GM23338 (cell line): ENCODE results near the gene FREY1. TPM values are rescaled to one million over a fixed set of nuclear protein-coding genes. Genes with fewer than 3 reads are reported as not detected.

ENCODE experiments used
- ATAC-seq: fragments of 200-7000 bp; cut with Tn5 transposase; 3 replicates; pipeline ENCODE4 v1.9.1; 2020
- DNase-seq: peaks from one replicate; pipeline ENCODE4 v3.0.0-alpha.2; 2015; ENCODE audit warnings: low spot score
- H2AFZ ChIP-seq: fragments of 200-600 bp; sonication (generic); 2 replicates; pipeline ENCODE4 v1.8.0; 2016; ENCODE audit warnings: antibody characterized with exemption, mild to moderate bottlenecking, moderate library complexity
- H3F3A ChIP-seq: fragments of 200-600 bp; sonication (generic); replicated peaks from 2 replicates; pipeline ENCODE4 v1.8.0; 2017; ENCODE audit warnings: antibody characterized with exemption, mixed run types, low read depth
- H3K27ac ChIP-seq: fragments of 200-600 bp; sonication (generic); 2 replicates; pipeline ENCODE4 v1.6.1; 2016; ENCODE audit warnings: low read depth
- H3K27me3 ChIP-seq: fragments of 200-600 bp; sonication (generic); 2 replicates; pipeline ENCODE4 v1.8.0; 2016; ENCODE audit warnings: mild to moderate bottlenecking, mixed run types, moderate library complexity; ENCODE audit not compliant: insufficient read depth
- H3K36me3 ChIP-seq: fragments of 200-600 bp; sonication (generic); 2 replicates; pipeline ENCODE4 v1.8.0; 2016; ENCODE audit warnings: mild to moderate bottlenecking; ENCODE audit not compliant: insufficient read depth
- H3K4me1 ChIP-seq: fragments of 200-600 bp; sonication (generic); 2 replicates; pipeline ENCODE4 v1.8.0; 2016; ENCODE audit warnings: mild to moderate bottlenecking, moderate library complexity; ENCODE audit not compliant: insufficient read depth
- H3K4me2 ChIP-seq: fragments of 200-600 bp; sonication (generic); 2 replicates; pipeline ENCODE4 v1.7.1; 2017; ENCODE audit warnings: mixed run types
- H3K4me3 ChIP-seq: fragments of 200-600 bp; sonication (generic); 2 replicates; pipeline ENCODE4 v1.6.1; 2016; ENCODE audit warnings: mixed run types
- H3K79me2 ChIP-seq: fragments of 200-600 bp; sonication (generic); replicated peaks from 2 replicates; pipeline ENCODE4 v1.8.0; 2017; ENCODE audit warnings: mild to moderate bottlenecking; ENCODE audit not compliant: insufficient read depth
- H3K9me2 ChIP-seq: fragments of 200-600 bp; sonication (generic); 2 replicates; pipeline ENCODE4 v1.8.0; 2017; ENCODE audit not compliant: insufficient read depth
- H4K20me1 ChIP-seq: fragments of 200-600 bp; sonication (generic); replicated peaks from 2 replicates; pipeline ENCODE4 v1.8.0; 2017; ENCODE audit warnings: mild to moderate bottlenecking; ENCODE audit not compliant: insufficient read depth
- H3K27ac Mint-ChIP-seq: 2 replicates; pipeline ENCODE4 v1.8.0; 2020; ENCODE audit warnings: inconsistent platforms, mild to moderate bottlenecking, moderate library complexity, mixed read lengths
- H3K27me3 Mint-ChIP-seq: 3 replicates; pipeline ENCODE4 v1.8.0; 2022; ENCODE audit warnings: low read depth, mild to moderate bottlenecking, moderate library complexity, mixed read lengths, inconsistent platforms; ENCODE audit not compliant: insufficient read depth, poor library complexity
- H3K36me3 Mint-ChIP-seq: 3 replicates; pipeline ENCODE4 v1.8.0; 2021; ENCODE audit warnings: low read depth, mild to moderate bottlenecking, inconsistent platforms, moderate library complexity, mixed read lengths
- H3K4me1 Mint-ChIP-seq: 3 replicates; pipeline ENCODE4 v1.8.0; 2020; ENCODE audit warnings: mild to moderate bottlenecking, inconsistent platforms, mixed read lengths
- H3K4me3 Mint-ChIP-seq: 3 replicates; pipeline ENCODE4 v1.8.0; 2021; ENCODE audit warnings: moderate library complexity, mild to moderate bottlenecking, inconsistent platforms, mixed read lengths
- H3K9me3 Mint-ChIP-seq: 3 replicates; pipeline ENCODE4 v1.8.0; 2020; ENCODE audit warnings: moderate library complexity, mild to moderate bottlenecking, inconsistent platforms, mixed read lengths
- CREB1 ChIP-seq: fragments of 250-450 bp; sonication (Bioruptor Pico); IDR thresholded peaks from 2 replicates; pipeline ENCODE4 v1.5.0; 2020; ENCODE audit warnings: low read depth, mild to moderate bottlenecking, moderate library complexity
- EZH2 ChIP-seq: fragments of 200-600 bp; sonication (generic); IDR thresholded peaks from one replicate; pipeline ENCODE4 v1.8.0; 2017; ENCODE audit warnings: antibody characterized with exemption, mild to moderate bottlenecking, low read depth; ENCODE audit not compliant: unreplicated experiment
- EZH2phosphoT487 ChIP-seq: fragments of 200-600 bp; sonication (generic); IDR thresholded peaks from one replicate; pipeline ENCODE4 v1.8.1; 2018; ENCODE audit warnings: antibody characterized with exemption; ENCODE audit not compliant: unreplicated experiment
- JUNB ChIP-seq: IDR thresholded peaks from one replicate; pipeline ENCODE4 v1.6.1; 2016; ENCODE audit warnings: antibody characterized with exemption; ENCODE audit not compliant: unreplicated experiment
- NANOG ChIP-seq: IDR thresholded peaks from 2 replicates; pipeline ENCODE4 v1.6.1; 2016; ENCODE audit warnings: antibody characterized with exemption, borderline replicate concordance
- POLR2AphosphoS5 ChIP-seq: IDR thresholded peaks from 2 replicates; pipeline ENCODE4 v1.6.1; 2016; ENCODE audit warnings: antibody characterized with exemption, low read depth
- STAT1 ChIP-seq: IDR thresholded peaks from one replicate; pipeline ENCODE4 v1.6.1; 2016; ENCODE audit warnings: antibody characterized with exemption; ENCODE audit not compliant: unreplicated experiment
- ZNF114 ChIP-seq: fragments of 250-450 bp; sonication (Bioruptor Pico); IDR thresholded peaks from 2 replicates; pipeline ENCODE4 v1.5.0; 2020; ENCODE audit warnings: mild to moderate bottlenecking, moderate library complexity
- ZNF331 ChIP-seq: fragments of 250-450 bp; sonication (Bioruptor Pico); IDR thresholded peaks from 2 replicates; pipeline ENCODE4 v1.5.0; 2020; ENCODE audit warnings: low read depth, mild to moderate bottlenecking, moderate library complexity
- polyA plus RNA-seq: library from polyadenylated mRNA; unstranded; fragments of >200 nt; fragmentation: Nextera tagmentation; extraction: Ambion mirVana; gene quantifications from 2 replicates; pipeline ENCODE4 v1.2.1, GENCODE V29; 2016
- total RNA-seq: library from RNA; depleted of rRNA; stranded (reverse); fragments of >200 nt; shearing (Covaris generic); gene quantifications from 2 replicates; pipeline ENCODE4 v1.2.3, GENCODE V29; 2014
- TF ChIP-seq, protein P1 (sequence below): IDR thresholded peaks from 2 replicates; pipeline ENCODE4 v1.6.1; 2016; ENCODE audit warnings: antibody characterized with exemption
- TF ChIP-seq, protein P2 (sequence below): fragments of 250-450 bp; sonication (Bioruptor Pico); IDR thresholded peaks from 2 replicates; pipeline ENCODE4 v1.5.0; 2020; ENCODE audit warnings: mild to moderate bottlenecking, moderate library complexity
- TF ChIP-seq, protein P3 (sequence below), 2 experiments: fragments of 200-600 bp in 1 of 2; sonication (generic) in 1 of 2; conservative IDR thresholded peaks; 2 replicates each; pipeline versions ENCODE4 v1.5.1 to v1.6.1; 2016 to 2017; ENCODE audit warnings: antibody characterized with exemption in 2 of 2, low read depth in 2 of 2, mild to moderate bottlenecking in 2 of 2, moderate library complexity in 1 of 2
- TF ChIP-seq, protein P4 (sequence below): IDR thresholded peaks from one replicate; pipeline ENCODE4 v1.6.1; 2018; ENCODE audit warnings: antibody characterized with exemption; ENCODE audit not compliant: unreplicated experiment

Gene FREY1
- total and polyA plus RNA-seq, 2 experiments from 2014 or later, result 1.1 TPM; not detected in 1

DNA sequence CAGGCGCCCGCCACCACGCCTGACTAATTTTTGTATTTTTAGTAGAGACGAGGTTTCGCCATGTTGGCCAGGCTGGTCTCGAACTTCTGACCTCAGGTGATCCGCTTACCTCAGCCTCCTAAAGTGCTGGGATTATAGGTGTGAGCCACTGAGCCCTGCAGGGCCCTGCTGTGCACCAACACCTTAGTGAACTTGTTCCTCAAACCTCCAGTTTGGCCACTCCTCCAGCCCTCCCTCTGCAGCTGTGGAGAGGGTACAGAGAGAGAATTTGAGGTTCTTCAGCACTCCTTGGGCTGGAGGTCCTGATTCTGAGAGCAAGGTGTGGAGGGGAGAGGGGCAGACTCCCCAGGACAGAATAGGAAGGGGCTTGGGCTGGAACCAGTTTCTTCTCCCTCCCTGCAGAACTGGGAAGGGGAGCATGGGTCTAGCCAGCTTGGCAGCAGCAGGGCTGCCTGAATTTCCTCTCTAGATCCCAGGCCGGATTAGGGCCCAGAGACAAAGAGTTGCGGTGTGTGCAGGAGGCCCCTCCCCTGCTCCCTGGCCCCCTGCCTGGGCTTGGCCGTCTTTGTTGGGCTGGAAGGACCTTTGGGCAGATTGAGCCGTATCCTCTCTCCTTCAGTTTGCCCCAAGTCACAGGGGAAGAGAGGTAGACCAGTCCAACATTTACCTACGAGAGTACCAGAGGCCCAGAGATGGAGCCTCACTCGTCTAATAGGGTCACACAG is 12.9 kb upstream of the FREY1 start:
- Mint-ChIP-seq H3K4me3 (peak overlapping the region; percentile 41; the same call in 2 of the 3 replicates), H3K27ac (no peak overlapping the region), H3K4me1 (peaks cover 34% of the 10 kb centered on the region), H3K36me3 (peaks cover 10% of the 10 kb centered on the region), H3K27me3 (peaks cover 33% of the 10 kb centered on the region), H3K9me3 (no peaks in the 10 kb centered on the region)
- Histone ChIP-seq H4K20me1 (peaks cover 4% of the 10 kb centered on the region), H3K9me2 (no peaks in the 10 kb centered on the region), H3K4me1 (peaks cover 39% of the 10 kb centered on the region), H3K4me3 (no peak overlapping the region), H2AFZ (0 out of 2 replicates have a peak overlapping the region, but pooled peaks have one; percentile 38), H3K27ac (no peak overlapping the region), H3K79me2 (peaks cover 23% of the 10 kb centered on the region), H3K36me3 (no peaks in the 10 kb centered on the region), H3K27me3 (peaks cover 9% of the 10 kb centered on the region; the same call in 1 of the 2 replicates), H3F3A (peaks cover 23% of the 10 kb centered on the region), H3K4me2 (peak overlapping the region; percentile 56)
- TF ChIP-seq EZH2 (no peak), ZNF331 (CRISPR knock-in tag) (no peak), JUNB (no peak), CREB1 (no peak), EZH2phosphoT487 (no peak), POLR2AphosphoS5 (no peak), STAT1 (no peak), NANOG (no peak), ZNF114 (CRISPR knock-in tag) (no peak)
- TF ChIP-seq, protein P1, sequence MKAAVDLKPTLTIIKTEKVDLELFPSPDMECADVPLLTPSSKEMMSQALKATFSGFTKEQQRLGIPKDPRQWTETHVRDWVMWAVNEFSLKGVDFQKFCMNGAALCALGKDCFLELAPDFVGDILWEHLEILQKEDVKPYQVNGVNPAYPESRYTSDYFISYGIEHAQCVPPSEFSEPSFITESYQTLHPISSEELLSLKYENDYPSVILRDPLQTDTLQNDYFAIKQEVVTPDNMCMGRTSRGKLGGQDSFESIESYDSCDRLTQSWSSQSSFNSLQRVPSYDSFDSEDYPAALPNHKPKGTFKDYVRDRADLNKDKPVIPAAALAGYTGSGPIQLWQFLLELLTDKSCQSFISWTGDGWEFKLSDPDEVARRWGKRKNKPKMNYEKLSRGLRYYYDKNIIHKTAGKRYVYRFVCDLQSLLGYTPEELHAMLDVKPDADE, result no peak
- TF ChIP-seq, protein P2, sequence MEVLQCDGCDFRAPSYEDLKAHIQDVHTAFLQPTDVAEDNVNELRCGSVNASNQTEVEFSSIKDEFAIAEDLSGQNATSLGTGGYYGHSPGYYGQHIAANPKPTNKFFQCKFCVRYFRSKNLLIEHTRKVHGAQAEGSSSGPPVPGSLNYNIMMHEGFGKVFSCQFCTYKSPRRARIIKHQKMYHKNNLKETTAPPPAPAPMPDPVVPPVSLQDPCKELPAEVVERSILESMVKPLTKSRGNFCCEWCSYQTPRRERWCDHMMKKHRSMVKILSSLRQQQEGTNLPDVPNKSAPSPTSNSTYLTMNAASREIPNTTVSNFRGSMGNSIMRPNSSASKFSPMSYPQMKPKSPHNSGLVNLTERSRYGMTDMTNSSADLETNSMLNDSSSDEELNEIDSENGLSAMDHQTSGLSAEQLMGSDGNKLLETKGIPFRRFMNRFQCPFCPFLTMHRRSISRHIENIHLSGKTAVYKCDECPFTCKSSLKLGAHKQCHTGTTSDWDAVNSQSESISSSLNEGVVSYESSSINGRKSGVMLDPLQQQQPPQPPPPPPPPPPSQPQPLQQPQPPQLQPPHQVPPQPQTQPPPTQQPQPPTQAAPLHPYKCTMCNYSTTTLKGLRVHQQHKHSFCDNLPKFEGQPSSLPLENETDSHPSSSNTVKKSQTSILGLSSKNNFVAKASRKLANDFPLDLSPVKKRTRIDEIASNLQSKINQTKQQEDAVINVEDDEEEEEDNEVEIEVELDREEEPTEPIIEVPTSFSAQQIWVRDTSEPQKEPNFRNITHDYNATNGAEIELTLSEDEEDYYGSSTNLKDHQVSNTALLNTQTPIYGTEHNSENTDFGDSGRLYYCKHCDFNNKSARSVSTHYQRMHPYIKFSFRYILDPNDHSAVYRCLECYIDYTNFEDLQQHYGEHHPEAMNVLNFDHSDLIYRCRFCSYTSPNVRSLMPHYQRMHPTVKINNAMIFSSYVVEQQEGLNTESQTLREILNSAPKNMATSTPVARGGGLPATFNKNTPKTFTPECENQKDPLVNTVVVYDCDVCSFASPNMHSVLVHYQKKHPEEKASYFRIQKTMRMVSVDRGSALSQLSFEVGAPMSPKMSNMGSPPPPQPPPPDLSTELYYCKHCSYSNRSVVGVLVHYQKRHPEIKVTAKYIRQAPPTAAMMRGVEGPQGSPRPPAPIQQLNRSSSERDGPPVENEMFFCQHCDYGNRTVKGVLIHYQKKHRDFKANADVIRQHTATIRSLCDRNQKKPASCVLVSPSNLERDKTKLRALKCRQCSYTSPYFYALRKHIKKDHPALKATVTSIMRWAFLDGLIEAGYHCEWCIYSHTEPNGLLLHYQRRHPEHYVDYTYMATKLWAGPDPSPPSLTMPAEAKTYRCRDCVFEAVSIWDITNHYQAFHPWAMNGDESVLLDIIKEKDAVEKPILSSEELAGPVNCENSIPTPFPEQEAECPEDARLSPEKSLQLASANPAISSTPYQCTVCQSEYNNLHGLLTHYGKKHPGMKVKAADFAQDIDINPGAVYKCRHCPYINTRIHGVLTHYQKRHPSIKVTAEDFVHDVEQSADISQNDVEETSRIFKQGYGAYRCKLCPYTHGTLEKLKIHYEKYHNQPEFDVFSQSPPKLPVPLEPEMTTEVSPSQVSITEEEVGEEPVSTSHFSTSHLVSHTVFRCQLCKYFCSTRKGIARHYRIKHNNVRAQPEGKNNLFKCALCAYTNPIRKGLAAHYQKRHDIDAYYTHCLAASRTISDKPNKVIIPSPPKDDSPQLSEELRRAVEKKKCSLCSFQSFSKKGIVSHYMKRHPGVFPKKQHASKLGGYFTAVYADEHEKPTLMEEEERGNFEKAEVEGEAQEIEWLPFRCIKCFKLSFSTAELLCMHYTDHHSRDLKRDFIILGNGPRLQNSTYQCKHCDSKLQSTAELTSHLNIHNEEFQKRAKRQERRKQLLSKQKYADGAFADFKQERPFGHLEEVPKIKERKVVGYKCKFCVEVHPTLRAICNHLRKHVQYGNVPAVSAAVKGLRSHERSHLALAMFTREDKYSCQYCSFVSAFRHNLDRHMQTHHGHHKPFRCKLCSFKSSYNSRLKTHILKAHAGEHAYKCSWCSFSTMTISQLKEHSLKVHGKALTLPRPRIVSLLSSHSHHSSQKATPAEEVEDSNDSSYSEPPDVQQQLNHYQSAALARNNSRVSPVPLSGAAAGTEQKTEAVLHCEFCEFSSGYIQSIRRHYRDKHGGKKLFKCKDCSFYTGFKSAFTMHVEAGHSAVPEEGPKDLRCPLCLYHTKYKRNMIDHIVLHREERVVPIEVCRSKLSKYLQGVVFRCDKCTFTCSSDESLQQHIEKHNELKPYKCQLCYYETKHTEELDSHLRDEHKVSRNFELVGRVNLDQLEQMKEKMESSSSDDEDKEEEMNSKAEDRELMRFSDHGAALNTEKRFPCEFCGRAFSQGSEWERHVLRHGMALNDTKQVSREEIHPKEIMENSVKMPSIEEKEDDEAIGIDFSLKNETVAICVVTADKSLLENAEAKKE (CRISPR knock-in tag), result no peak
- TF ChIP-seq, protein P3, sequence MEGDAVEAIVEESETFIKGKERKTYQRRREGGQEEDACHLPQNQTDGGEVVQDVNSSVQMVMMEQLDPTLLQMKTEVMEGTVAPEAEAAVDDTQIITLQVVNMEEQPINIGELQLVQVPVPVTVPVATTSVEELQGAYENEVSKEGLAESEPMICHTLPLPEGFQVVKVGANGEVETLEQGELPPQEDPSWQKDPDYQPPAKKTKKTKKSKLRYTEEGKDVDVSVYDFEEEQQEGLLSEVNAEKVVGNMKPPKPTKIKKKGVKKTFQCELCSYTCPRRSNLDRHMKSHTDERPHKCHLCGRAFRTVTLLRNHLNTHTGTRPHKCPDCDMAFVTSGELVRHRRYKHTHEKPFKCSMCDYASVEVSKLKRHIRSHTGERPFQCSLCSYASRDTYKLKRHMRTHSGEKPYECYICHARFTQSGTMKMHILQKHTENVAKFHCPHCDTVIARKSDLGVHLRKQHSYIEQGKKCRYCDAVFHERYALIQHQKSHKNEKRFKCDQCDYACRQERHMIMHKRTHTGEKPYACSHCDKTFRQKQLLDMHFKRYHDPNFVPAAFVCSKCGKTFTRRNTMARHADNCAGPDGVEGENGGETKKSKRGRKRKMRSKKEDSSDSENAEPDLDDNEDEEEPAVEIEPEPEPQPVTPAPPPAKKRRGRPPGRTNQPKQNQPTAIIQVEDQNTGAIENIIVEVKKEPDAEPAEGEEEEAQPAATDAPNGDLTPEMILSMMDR (conservative IDR thresholded peaks at IDR 0.05; ENCODE audit: low read depth in 2 of 2), result no peak
- TF ChIP-seq, protein P4, sequence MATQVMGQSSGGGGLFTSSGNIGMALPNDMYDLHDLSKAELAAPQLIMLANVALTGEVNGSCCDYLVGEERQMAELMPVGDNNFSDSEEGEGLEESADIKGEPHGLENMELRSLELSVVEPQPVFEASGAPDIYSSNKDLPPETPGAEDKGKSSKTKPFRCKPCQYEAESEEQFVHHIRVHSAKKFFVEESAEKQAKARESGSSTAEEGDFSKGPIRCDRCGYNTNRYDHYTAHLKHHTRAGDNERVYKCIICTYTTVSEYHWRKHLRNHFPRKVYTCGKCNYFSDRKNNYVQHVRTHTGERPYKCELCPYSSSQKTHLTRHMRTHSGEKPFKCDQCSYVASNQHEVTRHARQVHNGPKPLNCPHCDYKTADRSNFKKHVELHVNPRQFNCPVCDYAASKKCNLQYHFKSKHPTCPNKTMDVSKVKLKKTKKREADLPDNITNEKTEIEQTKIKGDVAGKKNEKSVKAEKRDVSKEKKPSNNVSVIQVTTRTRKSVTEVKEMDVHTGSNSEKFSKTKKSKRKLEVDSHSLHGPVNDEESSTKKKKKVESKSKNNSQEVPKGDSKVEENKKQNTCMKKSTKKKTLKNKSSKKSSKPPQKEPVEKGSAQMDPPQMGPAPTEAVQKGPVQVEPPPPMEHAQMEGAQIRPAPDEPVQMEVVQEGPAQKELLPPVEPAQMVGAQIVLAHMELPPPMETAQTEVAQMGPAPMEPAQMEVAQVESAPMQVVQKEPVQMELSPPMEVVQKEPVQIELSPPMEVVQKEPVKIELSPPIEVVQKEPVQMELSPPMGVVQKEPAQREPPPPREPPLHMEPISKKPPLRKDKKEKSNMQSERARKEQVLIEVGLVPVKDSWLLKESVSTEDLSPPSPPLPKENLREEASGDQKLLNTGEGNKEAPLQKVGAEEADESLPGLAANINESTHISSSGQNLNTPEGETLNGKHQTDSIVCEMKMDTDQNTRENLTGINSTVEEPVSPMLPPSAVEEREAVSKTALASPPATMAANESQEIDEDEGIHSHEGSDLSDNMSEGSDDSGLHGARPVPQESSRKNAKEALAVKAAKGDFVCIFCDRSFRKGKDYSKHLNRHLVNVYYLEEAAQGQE, result no peak
- DNase-seq (no peak), ATAC-seq (peak; percentile 1)
